Activated CD8-positive, alpha-beta memory T cell treated with anti-CD3 and anti-CD28 coated beads, Interleukin-2, amount 10 ng/mL, durations not matched to agents 7 days and 5 days (primary cell): Measurements from ENCODE around the gene CDH4. TPM values are rescaled to one million over a fixed set of nuclear protein-coding genes. Genes with fewer than 3 reads are reported as not detected.

Experiments used
- ATAC-seq: fragments of 150-1000 bp; cut with Tn5 transposase; one replicate; pipeline ENCODE4 v1.10.0; 2021; ENCODE audit warnings: moderate library complexity
- CTCF ChIA-PET: fragments of 350-600 bp; sonication (Branson Sonifier 250); formaldehyde crosslinking; loops from one replicate; lab custom pipeline; 2021; ENCODE audit warnings: antibody characterized with exemption; lab: Charles Lee
- DNase-seq: peaks from one replicate; pipeline ENCODE4 v3.0.0-alpha.2; 2020
- H3K27ac Mint-ChIP-seq: one replicate; pipeline ENCODE4 v1.8.0; 2021; ENCODE audit warnings: mild to moderate bottlenecking, mixed read lengths
- H3K27me3 Mint-ChIP-seq: one replicate; pipeline ENCODE4 v1.8.0; 2021; ENCODE audit warnings: mixed read lengths
- H3K36me3 Mint-ChIP-seq: one replicate; pipeline ENCODE4 v1.8.0; 2021; ENCODE audit warnings: mild to moderate bottlenecking, mixed read lengths
- H3K4me1 Mint-ChIP-seq: one replicate; pipeline ENCODE4 v1.8.0; 2021; ENCODE audit warnings: mixed read lengths
- H3K4me3 Mint-ChIP-seq: one replicate; pipeline ENCODE4 v1.8.0; 2021; ENCODE audit warnings: mild to moderate bottlenecking, moderate library complexity, mixed read lengths
- H3K9me3 Mint-ChIP-seq: one replicate; pipeline ENCODE4 v1.8.0; 2022; ENCODE audit warnings: low read depth, mixed read lengths
- total RNA-seq, 2 experiments: library from RNA; stranded (reverse); gene quantifications; one replicate each; pipeline ENCODE4 v1.2.3, GENCODE V29; 2021

The CDH4 gene
- total RNA-seq, 2 experiments from 2014 or later, result 0.02 TPM; not detected in 1

GRCh38 chr20:61293951-61294350 is 41.9 kb downstream of the CDH4 start:
- Mint-ChIP-seq H3K4me1 (no peaks in the 10 kb centered on the region), H3K9me3 (peaks cover 10% of the 10 kb centered on the region), H3K36me3 (no peaks in the 10 kb centered on the region), H3K27ac (no peak overlapping the region), H3K27me3 (no peaks in the 10 kb centered on the region), H3K4me3 (no peak overlapping the region)
- CTCF ChIA-PET, result no interaction called here
- no peak for DNase-seq
- no peak for ATAC-seq

GRCh38 chr20:61295249-61295648 is 43.2 kb downstream of the CDH4 start:
- H3K9me3 Mint-ChIP-seq, result peaks cover 10% of the 10 kb centered on the region
- no peaks in the 10 kb centered on the region for H3K36me3 Mint-ChIP-seq

DNA sequence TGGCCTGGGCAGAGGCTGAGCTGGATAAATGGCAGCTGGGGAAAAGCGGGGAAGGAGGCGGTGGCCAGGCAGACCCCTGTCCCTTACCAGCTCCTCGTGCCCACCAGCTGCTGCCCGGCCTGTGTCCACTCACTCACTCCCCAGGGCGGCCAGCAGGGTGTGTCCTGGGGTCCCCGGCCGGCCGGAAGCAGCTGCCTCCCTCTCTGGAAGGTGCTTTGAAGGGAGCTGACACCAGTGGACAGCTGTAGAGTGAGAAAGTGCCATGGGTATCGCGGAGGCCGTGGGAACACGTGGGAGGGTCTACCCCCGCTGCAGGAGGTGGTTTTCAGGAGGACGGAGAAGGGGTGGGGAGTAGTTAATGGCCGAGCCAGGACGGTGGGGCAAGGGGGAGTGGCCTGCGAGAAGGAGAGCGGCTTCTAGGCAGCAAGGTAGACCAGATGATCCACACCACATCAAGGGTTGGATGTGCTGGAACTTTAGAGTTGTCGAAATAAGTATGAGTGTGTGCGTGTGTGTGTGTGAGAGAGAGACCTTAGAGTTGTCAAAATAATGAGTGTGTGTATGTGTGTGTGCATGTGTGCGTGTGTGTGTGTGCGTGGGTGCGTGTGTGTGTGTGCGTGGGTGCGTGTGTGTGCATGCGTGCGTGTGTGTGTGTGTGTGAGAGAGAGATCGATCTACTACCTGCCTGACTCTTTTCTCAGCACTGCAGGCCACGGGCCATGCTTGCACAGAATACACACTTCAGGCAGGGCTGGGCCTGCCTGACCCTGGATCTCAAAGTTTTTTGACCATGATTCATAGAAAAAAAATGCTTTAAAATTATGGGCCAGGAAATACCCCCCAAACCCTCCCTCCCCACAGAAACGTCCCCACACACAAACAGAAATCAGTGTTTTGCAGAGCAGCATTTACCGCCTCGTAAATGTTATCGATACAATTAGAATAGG is 43.9 kb downstream of the CDH4 start:
- Mint-ChIP-seq H3K9me3 (peaks cover 10% of the 10 kb centered on the region), H3K27me3 (no peaks in the 10 kb centered on the region), H3K4me1 (no peaks in the 10 kb centered on the region), H3K4me3 (no peak overlapping the region), H3K36me3 (no peaks in the 10 kb centered on the region), H3K27ac (no peak overlapping the region)
- CTCF ChIA-PET, result no interaction called here
- ATAC-seq (no peak), DNase-seq (no peak)

More at GRCh38 chr20:61295249-61295648, 43.2 kb downstream of the CDH4 start:
- CTCF ChIA-PET, result no interaction called here
- no peak for DNase-seq
- H3K27me3 Mint-ChIP-seq, result no peaks in the 10 kb centered on the region
- no peaks in the 10 kb centered on the region for H3K4me1 Mint-ChIP-seq
- H3K4me3 Mint-ChIP-seq, result no peak overlapping the region
- ATAC-seq, result no peak
- no peak overlapping the region for H3K27ac Mint-ChIP-seq

DNA sequence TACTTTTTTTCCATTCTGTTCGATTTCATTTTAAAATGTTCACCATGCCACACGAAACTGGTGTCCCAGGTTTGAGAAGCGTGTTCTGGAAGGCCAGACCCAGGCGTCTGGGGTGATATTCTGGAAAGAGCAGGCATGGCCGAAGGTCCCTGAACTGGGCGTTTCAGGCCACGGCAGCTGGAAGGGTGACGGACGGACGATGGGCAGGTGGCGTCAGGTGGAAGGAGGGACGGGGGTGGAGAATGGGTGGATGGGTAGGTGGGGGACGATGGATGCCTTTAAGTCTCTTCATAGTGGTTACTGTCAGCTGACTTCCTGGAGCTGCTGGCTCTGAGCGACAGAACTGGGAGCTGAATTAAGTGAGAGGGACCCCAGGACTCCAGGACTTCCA is 44.6 kb downstream of the CDH4 start:
- H3K27ac Mint-ChIP-seq, result no peak overlapping the region
- H3K4me1 Mint-ChIP-seq, result no peaks in the 10 kb centered on the region
- CTCF ChIA-PET, result no interaction called here
- ATAC-seq, result no peak
- H3K27me3 Mint-ChIP-seq, result no peaks in the 10 kb centered on the region
- H3K4me3 Mint-ChIP-seq, result no peak overlapping the region
- no peaks in the 10 kb centered on the region for H3K36me3 Mint-ChIP-seq
- peaks cover 10% of the 10 kb centered on the region for H3K9me3 Mint-ChIP-seq
- no peak for DNase-seq

DNA sequence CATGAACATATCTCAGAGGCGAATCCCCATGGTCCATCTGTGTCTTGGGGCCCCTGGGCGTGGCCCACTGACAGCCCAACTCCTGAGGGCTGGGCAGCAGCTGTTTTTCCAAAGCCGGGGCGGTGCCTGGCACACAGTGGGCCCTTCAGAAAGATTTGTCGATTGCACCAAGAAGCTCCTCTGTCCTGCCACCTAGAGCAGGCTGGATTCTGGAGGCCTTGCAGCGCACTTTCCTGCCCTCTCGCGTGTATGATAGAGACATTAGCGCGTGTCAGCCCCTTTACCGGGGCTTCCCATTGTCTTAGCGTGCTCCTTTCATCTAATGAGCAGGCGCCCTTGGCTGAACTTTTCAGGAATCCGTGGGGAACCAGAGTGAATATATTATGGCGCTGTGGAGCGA is 45.4 kb downstream of the CDH4 start:
- H3K27me3 Mint-ChIP-seq, result no peaks in the 10 kb centered on the region

DNA sequence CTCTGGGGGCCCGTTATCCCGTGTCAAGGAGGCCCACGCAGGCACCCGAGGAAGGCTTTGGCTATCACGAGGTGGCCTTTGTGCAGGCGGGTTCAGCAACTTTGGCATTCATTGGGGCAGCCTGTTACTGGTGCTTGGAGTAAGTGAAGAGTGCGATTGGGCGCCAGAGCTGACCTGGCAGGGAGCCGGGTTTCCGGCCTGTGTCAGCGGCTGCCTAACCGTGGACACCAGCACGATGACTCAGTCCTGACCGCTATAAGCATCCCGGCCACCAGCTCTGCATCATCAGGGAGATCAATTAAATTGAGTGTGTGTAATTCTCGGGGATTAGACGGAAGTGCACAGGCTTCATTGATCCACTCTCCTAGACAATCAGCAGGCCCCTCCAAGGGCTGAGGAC is 45.9 kb downstream of the CDH4 start:
- Mint-ChIP-seq H3K4me1 (no peaks in the 10 kb centered on the region), H3K27ac (no peak overlapping the region), H3K4me3 (no peak overlapping the region), H3K9me3 (peaks cover 10% of the 10 kb centered on the region), H3K27me3 (no peaks in the 10 kb centered on the region), H3K36me3 (no peaks in the 10 kb centered on the region)
- DNase-seq (no peak), ATAC-seq (no peak)
- CTCF ChIA-PET, result no interaction called here

More for the DNA sequence above, 45.4 kb downstream of the CDH4 start:
- DNase-seq (no peak), ATAC-seq (no peak)
- Mint-ChIP-seq H3K36me3 (no peaks in the 10 kb centered on the region), H3K27ac (no peak overlapping the region), H3K4me1 (no peaks in the 10 kb centered on the region), H3K4me3 (no peak overlapping the region), H3K9me3 (peaks cover 10% of the 10 kb centered on the region)
- CTCF ChIA-PET, result no interaction called here

DNA sequence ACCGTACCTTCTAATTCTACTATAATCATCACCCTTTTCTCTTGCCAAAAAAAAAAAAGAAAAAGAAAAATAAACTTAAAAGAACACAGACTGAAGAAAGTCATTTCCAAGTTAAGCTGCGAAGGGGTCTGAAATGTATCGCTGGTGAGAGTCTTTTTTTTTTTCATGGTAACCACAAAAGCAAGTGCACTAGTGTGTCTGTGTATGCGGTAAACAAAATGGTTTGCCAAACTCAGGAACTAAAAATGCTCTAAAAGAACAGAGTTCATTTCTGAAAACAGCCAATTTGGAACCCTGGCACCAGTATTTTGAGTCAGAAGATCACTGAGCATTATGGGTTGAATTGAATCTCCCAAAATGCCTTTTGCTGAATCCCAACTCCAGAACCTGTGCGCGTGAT is 46.6 kb downstream of the CDH4 start:
- ATAC-seq (no peak), DNase-seq (no peak)
- Mint-ChIP-seq H3K9me3 (peaks cover 10% of the 10 kb centered on the region), H3K36me3 (no peaks in the 10 kb centered on the region), H3K27ac (no peak overlapping the region), H3K27me3 (no peaks in the 10 kb centered on the region), H3K4me1 (no peaks in the 10 kb centered on the region), H3K4me3 (no peak overlapping the region)
- CTCF ChIA-PET, result no interaction called here

DNA sequence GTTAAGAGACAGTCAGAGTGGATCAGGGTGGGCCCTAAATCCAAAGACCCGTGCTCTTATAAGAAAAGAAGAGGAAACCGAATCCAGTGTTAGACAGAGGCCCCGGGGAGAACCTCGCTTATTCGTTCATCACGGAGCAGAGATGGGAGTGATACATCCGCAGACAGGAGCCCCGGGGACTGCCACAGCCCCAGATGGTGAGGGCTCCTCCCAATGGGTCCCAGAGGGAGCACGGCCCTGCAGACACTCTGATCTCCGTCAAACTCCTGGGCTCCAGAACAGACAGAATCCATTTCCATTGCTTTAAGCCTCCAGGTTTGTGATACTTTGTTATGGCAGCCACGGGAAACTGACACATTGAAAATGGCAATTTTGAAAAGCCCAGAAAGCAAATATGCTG is 47.0 kb downstream of the CDH4 start:
- H3K9me3 Mint-ChIP-seq, result peaks cover 10% of the 10 kb centered on the region
- no peaks in the 10 kb centered on the region for H3K27me3 Mint-ChIP-seq
- ATAC-seq (no peak), DNase-seq (no peak)
- no peaks in the 10 kb centered on the region for H3K36me3 Mint-ChIP-seq
- no peaks in the 10 kb centered on the region for H3K4me1 Mint-ChIP-seq
- CTCF ChIA-PET, result no interaction called here
- no peak overlapping the region for H3K4me3 Mint-ChIP-seq
- no peak overlapping the region for H3K27ac Mint-ChIP-seq

- H3K27ac Mint-ChIP-seq, result no peak overlapping the region
- no peaks in the 10 kb centered on the region for H3K27me3 Mint-ChIP-seq
- H3K36me3 Mint-ChIP-seq, result no peaks in the 10 kb centered on the region
- no peaks in the 10 kb centered on the region for H3K4me1 Mint-ChIP-seq
- CTCF ChIA-PET, result no interaction called here
- H3K9me3 Mint-ChIP-seq, result peaks cover 10% of the 10 kb centered on the region
- ATAC-seq (no peak), DNase-seq (no peak)
- H3K4me3 Mint-ChIP-seq, result no peak overlapping the region
These were observed 47.6 kb downstream of the CDH4 start for GRCh38 chr20:61299618-61300017.

DNA sequence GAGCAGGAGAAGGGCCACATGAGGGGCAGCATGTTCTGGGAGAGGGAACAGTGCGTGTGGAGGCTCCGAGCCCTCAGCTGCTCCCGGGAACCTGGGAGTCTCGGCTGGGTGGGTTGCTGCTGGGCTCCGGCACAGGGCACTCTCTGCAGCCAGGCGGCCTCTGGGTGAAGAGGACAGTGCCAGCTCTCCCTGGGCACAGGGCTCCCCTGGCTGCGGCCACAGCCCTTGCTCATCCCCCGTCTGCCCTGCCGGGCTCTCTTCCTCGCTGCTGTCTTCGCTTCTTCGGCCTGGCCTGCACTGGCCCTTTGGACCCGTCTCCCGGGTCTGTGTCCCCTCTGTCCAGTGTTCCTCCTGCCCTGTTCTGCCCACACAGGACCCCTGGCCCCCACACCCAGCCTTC is 48.2 kb downstream of the CDH4 start:
- Mint-ChIP-seq H3K36me3 (no peaks in the 10 kb centered on the region), H3K4me3 (no peak overlapping the region), H3K27me3 (no peaks in the 10 kb centered on the region), H3K9me3 (peaks cover 8% of the 10 kb centered on the region), H3K27ac (no peak overlapping the region), H3K4me1 (no peaks in the 10 kb centered on the region)
- DNase-seq (no peak), ATAC-seq (no peak)
- CTCF ChIA-PET, result no interaction called here

- Mint-ChIP-seq H3K27ac (no peak overlapping the region), H3K9me3 (peaks cover 8% of the 10 kb centered on the region), H3K4me3 (no peak overlapping the region), H3K4me1 (no peaks in the 10 kb centered on the region), H3K36me3 (no peaks in the 10 kb centered on the region), H3K27me3 (no peaks in the 10 kb centered on the region)
- CTCF ChIA-PET, result no interaction called here
- no peak for DNase-seq
- no peak for ATAC-seq
These were observed 48.6 kb downstream of the CDH4 start for GRCh38 chr20:61300709-61301108.

- Mint-ChIP-seq H3K4me1 (no peaks in the 10 kb centered on the region), H3K9me3 (no peaks in the 10 kb centered on the region), H3K36me3 (no peaks in the 10 kb centered on the region), H3K27me3 (no peaks in the 10 kb centered on the region), H3K27ac (no peak overlapping the region), H3K4me3 (no peak overlapping the region)
- DNase-seq (no peak), ATAC-seq (no peak)
- CTCF ChIA-PET, result no interaction called here
These were observed 49.9 kb downstream of the CDH4 start for GRCh38 chr20:61301711-61302525.

DNA sequence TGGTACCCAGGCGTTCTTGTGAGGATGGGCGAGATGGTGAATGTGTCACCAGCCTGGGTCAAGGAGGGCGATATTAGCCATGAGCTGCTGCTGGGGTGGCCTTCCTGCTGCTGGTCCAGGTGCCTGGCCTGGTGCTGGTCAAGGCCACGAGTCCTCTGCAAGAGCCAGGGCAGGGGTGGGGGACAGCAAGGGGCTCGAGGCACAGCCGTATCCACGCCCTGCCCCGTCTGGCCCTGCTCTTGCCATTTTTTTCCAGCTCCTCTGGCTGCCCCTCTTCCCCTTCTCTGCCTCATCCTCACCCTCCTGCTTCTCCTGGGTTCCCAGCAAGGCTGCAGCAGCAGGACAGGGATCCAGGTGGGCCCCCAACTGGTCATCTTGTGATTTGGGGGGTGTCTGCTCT is 51.2 kb downstream of the CDH4 start:
- ATAC-seq (no peak), DNase-seq (no peak)
- no peaks in the 10 kb centered on the region for H3K36me3 Mint-ChIP-seq
- CTCF ChIA-PET, result no interaction called here
- H3K4me1 Mint-ChIP-seq, result no peaks in the 10 kb centered on the region
- no peaks in the 10 kb centered on the region for H3K27me3 Mint-ChIP-seq
- H3K9me3 Mint-ChIP-seq, result no peaks in the 10 kb centered on the region
- no peak overlapping the region for H3K4me3 Mint-ChIP-seq
- no peak overlapping the region for H3K27ac Mint-ChIP-seq

DNA sequence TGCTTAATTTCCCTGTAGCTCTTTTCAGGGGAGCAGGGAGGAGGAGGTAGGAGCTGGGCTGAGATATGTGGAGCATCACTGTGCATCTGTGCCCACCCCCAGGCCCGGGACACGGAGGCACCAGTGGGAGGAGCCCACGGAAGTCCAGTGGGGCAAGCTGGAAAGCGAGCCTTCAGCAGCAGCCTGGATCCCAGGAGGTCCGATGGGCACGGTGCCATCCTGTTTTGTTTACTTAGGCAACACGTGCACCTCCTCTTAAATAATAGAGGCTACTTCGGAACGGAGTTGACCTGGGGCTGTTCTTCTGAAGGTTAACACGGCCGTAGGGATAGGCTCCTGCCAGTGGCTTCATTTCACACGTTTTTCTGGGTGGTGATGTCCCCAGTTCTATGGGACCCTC is 51.6 kb downstream of the CDH4 start:
- H3K4me3 Mint-ChIP-seq, result no peak overlapping the region
- H3K9me3 Mint-ChIP-seq, result no peaks in the 10 kb centered on the region
- DNase-seq (no peak), ATAC-seq (no peak)
- no peaks in the 10 kb centered on the region for H3K36me3 Mint-ChIP-seq
- H3K4me1 Mint-ChIP-seq, result no peaks in the 10 kb centered on the region
- CTCF ChIA-PET, result no interaction called here
- no peak overlapping the region for H3K27ac Mint-ChIP-seq
- H3K27me3 Mint-ChIP-seq, result no peaks in the 10 kb centered on the region
